ENCODE results near the gene LHX4. TPM values are rescaled to one million over a fixed set of nuclear protein-coding genes. Genes with fewer than 3 reads are reported as not detected.

The LHX4 gene
- total RNA-seq, 4 donors from 2014 or later: not detected

DNA sequence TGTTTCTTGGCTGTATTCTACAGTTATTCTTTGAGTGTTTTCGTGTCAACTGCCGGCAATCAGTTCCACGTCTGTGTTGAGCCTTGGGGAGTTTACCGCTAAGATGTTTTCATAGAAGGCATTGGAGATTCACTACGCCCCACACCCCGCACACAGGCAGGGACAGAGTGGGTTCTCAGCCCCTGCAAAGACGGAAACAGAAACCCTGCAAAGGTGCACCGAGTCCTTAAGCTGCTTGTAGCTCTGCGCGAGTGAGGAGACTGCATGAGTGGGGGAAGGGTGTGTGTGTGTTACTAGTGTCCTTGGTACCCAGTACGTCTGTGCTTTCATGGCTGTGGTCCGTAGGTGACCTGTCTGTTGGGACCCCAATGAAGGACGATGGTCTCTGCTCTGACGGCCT, 1.9 kb downstream of the LHX4 start:
- H3K27ac ChIP-seq: no peak overlapping the region
- TF ChIP-seq, protein P1, sequence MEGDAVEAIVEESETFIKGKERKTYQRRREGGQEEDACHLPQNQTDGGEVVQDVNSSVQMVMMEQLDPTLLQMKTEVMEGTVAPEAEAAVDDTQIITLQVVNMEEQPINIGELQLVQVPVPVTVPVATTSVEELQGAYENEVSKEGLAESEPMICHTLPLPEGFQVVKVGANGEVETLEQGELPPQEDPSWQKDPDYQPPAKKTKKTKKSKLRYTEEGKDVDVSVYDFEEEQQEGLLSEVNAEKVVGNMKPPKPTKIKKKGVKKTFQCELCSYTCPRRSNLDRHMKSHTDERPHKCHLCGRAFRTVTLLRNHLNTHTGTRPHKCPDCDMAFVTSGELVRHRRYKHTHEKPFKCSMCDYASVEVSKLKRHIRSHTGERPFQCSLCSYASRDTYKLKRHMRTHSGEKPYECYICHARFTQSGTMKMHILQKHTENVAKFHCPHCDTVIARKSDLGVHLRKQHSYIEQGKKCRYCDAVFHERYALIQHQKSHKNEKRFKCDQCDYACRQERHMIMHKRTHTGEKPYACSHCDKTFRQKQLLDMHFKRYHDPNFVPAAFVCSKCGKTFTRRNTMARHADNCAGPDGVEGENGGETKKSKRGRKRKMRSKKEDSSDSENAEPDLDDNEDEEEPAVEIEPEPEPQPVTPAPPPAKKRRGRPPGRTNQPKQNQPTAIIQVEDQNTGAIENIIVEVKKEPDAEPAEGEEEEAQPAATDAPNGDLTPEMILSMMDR (IDR thresholded peaks at IDR 0.05): no peak
- TF ChIP-seq EP300 (IDR thresholded peaks at IDR 0.05) (no peak), POLR2AphosphoS5 (IDR thresholded peaks at IDR 0.05) (no peak), POLR2A (IDR thresholded peaks at IDR 0.05) (no peak)
- WGBS, 2 donors (ENCODE audit: low coverage in 1 of 2): 0 to 5% methylated on average over 1 to 9 of the region's 14 CpGs
- H3K36me3 ChIP-seq: no peaks in the 10 kb centered on the region
- H3K4me1 ChIP-seq: peaks cover 0 to 74% (median 56%) of the 10 kb centered on the region in 3 donors
- H3K27me3 ChIP-seq: peaks cover 100% of the 10 kb centered on the region
- no peak for ATAC-seq
- peak overlapping the region in 1 of 2 donors; percentile 62 for H3K4me3 ChIP-seq
- no peaks in the 10 kb centered on the region for H3K9me3 ChIP-seq

DNA sequence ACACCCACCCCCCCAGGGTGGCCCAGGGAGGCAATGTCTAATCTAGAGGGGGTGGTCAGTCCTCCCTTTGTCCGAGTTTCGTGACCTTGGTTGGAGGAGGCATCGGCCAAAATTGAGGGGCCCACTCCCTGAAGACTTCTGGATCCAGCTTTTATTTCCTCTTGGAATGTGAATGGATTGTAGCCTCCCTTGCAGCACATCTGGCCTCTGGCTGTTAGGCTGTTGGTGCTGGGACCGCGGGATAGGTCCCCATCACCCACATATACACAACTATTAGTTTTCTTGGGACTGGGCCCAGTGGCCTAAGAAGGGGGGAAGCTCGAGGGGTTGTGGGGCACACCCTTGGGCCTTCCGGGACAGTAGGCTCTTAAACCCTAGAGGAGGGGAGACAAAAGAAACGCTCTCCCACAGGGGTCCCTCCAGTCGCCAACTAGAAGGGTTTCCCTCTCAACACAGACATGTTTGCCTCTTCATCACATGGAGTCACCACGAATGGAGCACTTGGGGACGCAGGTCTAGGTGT, 2.5 kb downstream of the LHX4 start:
- ATAC-seq: no peak
- TF ChIP-seq EP300 (IDR thresholded peaks at IDR 0.05) (no peak), POLR2A (IDR thresholded peaks at IDR 0.05) (no peak), POLR2AphosphoS5 (IDR thresholded peaks at IDR 0.05) (no peak)
- TF ChIP-seq, protein P1 (IDR thresholded peaks at IDR 0.05): no peak
- no CpG with 5 or more reads among the region's 11 CpGs for WGBS, 2 donors (ENCODE audit: low coverage in 1 of 2)
- Histone ChIP-seq H3K27me3 (peaks cover 100% of the 10 kb centered on the region), H3K4me3 (no peak overlapping the region), H3K9me3 (no peaks in the 10 kb centered on the region), H3K27ac (no peak overlapping the region), H3K4me1 (peaks cover 0 to 74% (median 56%) of the 10 kb centered on the region in 3 donors), H3K36me3 (no peaks in the 10 kb centered on the region)

DNA sequence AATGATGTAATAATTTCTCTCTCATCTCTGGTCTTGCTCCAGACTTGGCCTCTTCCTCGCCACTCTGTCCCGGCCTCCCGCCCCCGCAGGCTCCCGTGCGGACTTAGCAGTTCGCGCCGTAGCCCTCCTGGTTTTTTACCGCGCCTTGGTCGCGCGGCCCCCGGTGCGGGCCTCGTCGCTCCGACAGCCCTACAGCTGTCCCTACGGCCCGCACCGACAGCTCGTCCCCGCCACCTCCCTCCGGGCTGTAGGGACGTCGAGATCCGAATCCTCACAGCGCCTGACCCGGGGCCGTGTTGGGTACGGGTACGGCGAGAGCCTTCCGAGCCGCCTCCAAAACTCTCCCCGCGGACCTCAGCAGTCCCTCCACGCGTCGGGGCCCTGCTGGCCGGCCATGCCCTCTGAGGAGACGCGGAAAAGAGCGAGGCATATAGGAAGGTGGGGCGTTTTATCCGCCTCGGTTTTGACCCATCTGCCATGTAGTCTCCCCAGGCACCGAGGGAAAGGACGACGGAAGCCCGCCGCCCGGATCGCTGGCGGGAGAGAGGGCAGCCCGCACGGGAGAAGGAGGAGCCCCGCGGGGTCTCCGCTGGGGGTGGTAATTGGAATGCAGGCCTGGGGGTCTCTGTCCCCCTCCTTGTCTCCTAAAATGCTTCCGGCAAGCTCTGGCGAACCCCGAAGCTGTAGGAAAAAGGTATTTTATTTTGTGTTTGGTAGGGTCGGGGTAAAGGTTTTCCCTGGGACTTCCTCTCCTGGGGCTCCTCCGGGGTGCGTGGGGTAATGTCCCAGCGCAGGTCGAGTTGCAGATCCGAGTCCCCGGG, 3.3 kb downstream of the LHX4 start:
- no peaks in the 10 kb centered on the region for H3K9me3 ChIP-seq
- no peaks in the 10 kb centered on the region for H3K36me3 ChIP-seq
- peaks cover 100% of the 10 kb centered on the region for H3K27me3 ChIP-seq
- H3K27ac ChIP-seq: no peak overlapping the region
- no peak overlapping the region for H3K4me3 ChIP-seq
- WGBS, 2 donors (ENCODE audit: low coverage in 1 of 2): 0% methylated on average over 2 to 11 of the region's 71 CpGs
- TF ChIP-seq EP300 (IDR thresholded peaks at IDR 0.05) (no peak), POLR2AphosphoS5 (IDR thresholded peaks at IDR 0.05) (no peak), POLR2A (IDR thresholded peaks at IDR 0.05) (no peak)
- TF ChIP-seq, protein P1 (IDR thresholded peaks at IDR 0.05): no peak
- ATAC-seq: no peak
- peaks cover 0 to 74% (median 56%) of the 10 kb centered on the region in 3 donors for H3K4me1 ChIP-seq

DNA sequence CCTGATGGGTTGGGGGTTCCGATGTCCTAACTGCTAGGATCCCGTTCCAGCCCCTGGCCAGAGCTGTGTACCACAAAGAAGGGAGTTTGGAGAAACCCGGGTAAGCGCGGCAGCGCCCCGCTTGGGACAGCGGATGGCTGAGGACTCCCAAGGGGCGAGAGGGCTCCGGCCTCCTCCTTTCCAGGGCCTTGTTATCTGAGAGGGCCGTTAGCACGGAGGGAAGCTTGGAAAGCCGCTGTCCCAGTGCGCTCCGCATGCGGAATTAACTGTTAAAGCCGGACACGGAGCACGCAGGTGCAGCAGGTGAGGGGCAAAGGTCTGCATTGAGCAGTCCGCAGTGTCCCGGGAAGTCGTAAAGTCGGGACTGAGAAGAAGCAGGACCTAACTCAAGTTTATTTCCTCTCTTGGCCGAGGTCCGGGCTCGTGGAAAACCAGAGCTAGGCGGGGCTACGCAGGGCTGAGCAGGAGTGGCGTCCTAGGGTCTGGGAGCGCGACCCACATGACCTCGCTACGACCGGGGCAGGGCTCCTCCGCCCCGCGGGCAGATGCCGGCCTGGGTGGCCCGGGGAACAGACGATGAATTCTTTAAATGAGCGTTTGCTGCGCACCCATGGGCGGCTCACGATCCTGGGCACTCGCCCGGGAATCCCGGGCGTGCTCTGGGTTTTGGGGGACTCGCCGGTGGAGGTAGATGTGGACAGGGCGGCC, 4.5 kb downstream of the LHX4 start:
- H3K4me3 ChIP-seq: peak overlapping the region in 1 of 2 donors; percentile 20

More for the DNA sequence above, 4.5 kb downstream of the LHX4 start:
- Histone ChIP-seq H3K4me1 (peaks cover 0 to 64% (median 48%) of the 10 kb centered on the region in 3 donors), H3K27ac (no peak overlapping the region), H3K36me3 (no peaks in the 10 kb centered on the region), H3K27me3 (peaks cover 100% of the 10 kb centered on the region), H3K9me3 (no peaks in the 10 kb centered on the region)
- no peak for TF ChIP-seq POLR2AphosphoS5 (IDR thresholded peaks at IDR 0.05)
- TF ChIP-seq EP300 (IDR thresholded peaks at IDR 0.05): no peak
- TF ChIP-seq, protein P1 (IDR thresholded peaks at IDR 0.05): no peak
- no peak for TF ChIP-seq POLR2A (IDR thresholded peaks at IDR 0.05)
- ATAC-seq: no peak
- WGBS, 2 donors (ENCODE audit: low coverage in 1 of 2): 2% methylated on average over 10 of the region's 51 CpGs; no CpG with 5 or more reads in 1 of the 2 donors

Data from gastroesophageal sphincter (tissue), 4 donors.